Hair follicular keratinocyte (primary cell): Measurements from ENCODE around the gene FHOD1. TPM values are rescaled to one million over a fixed set of nuclear protein-coding genes. Genes with fewer than 3 reads are reported as not detected.

Experiments used
- total RNA-seq: library from RNA; depleted of rRNA; stranded (reverse); fragments of >200 nt; gene quantifications from 2 replicates; pipeline ENCODE4 v1.2.3, GENCODE V29; 2015

FHOD1 gene
- total RNA-seq: 24.1 and 35.0 TPM in 2 replicates

GRCh38 chr16:67247192-67248072 lies at the start of gene FHOD1:
FHOD1 (minus strand) TSS chr16:67247481; CDS start chr16:67247410, 71 bp downstream.

GRCh38 chr16:67279296-67280089 lies 32.2 kb upstream of the FHOD1 start, which contains the start of gene PLEKHG4:
PLEKHG4 (plus strand) TSS chr16:67279532; CDS start chr16:67280045, 513 bp downstream.

GRCh38 chr16:67248401-67249177 lies 1.3 kb upstream of the FHOD1 start, which contains the start of gene SLC9A5:
SLC9A5 (plus strand) TSS chr16:67248979; CDS start chr16:67249015, 36 bp downstream.

GRCh38 chr16:67226804-67227566 lies 20.3 kb downstream of the FHOD1 start, which contains the start of gene TMEM208:
TMEM208 (plus strand) TSS chr16:67227130; CDS start chr16:67227219, 89 bp downstream.

GRCh38 chr16:67199011-67199807 lies 48.1 kb downstream of the FHOD1 start, which contains the start of gene ELMO3:
ELMO3 (plus strand) TSS chr16:67199131; CDS start chr16:67199327, 196 bp downstream.

GRCh38 chr16:67191995-67192681 lies 55.1 kb downstream of the FHOD1 start, which contains the start of gene E2F4:
E2F4 (plus strand) TSS chr16:67192155; CDS start chr16:67192228, 73 bp downstream.

GRCh38 chr16:67190041-67190440 lies 57.2 kb downstream of the FHOD1 start, which contains the start of gene EXOC3L1:
EXOC3L1 (minus strand) TSS chr16:67190136; CDS start chr16:67189676, 460 bp downstream.

GRCh38 chr16:67183627-67184452 lies 63.4 kb downstream of the FHOD1 start, which contains the start of gene MATCAP1:
MATCAP1 (minus strand) TSS chr16:67183963; CDS start chr16:67180610, 3,353 bp downstream.

Other genes with a start within 250 kb of the FHOD1 start
- 48.2 and 64.0 TPM in 2 replicates for gene CBFB, start 218.3 kb downstream of the FHOD1 start, total RNA-seq
- 8.4 and 12.8 TPM in 2 replicates for gene PHAF1, start 137.5 kb downstream of the FHOD1 start, total RNA-seq
- 18.1 and 23.9 TPM in 2 replicates for gene B3GNT9, start 96.5 kb downstream of the FHOD1 start, total RNA-seq
- 34.4 and 39.5 TPM in 2 replicates for gene TRADD, start 87.6 kb downstream of the FHOD1 start, total RNA-seq
- gene FBXL8, start 87.5 kb downstream of the FHOD1 start, total RNA-seq: 11.3 and 12.1 TPM in 2 replicates
- gene HSF4, start 82.7 kb downstream of the FHOD1 start, total RNA-seq: 4.9 and 9.4 TPM in 2 replicates
- gene NOL3, start 76.9 kb downstream of the FHOD1 start, total RNA-seq: 24.8 and 31.0 TPM in 2 replicates
- gene MATCAP1, start 63.5 kb downstream of the FHOD1 start, total RNA-seq: 9.2 and 12.7 TPM in 2 replicates
- 0.08 TPM in 1 of 2 replicates, not detected in the other for gene EXOC3L1, start 57.3 kb downstream of the FHOD1 start, total RNA-seq
- 81.8 and 112 TPM in 2 replicates for gene E2F4, start 55.3 kb downstream of the FHOD1 start, total RNA-seq
- gene ELMO3, start 48.4 kb downstream of the FHOD1 start, total RNA-seq: 56.5 and 70.0 TPM in 2 replicates
- gene TMEM208, start 20.4 kb downstream of the FHOD1 start, total RNA-seq: 30.2 and 46.2 TPM in 2 replicates
- gene SLC9A5, start 1.5 kb upstream of the FHOD1 start, total RNA-seq: 0.65 and 1.2 TPM in 2 replicates
- 2.6 and 5.2 TPM in 2 replicates for gene PLEKHG4, start 32.1 kb upstream of the FHOD1 start, total RNA-seq
- not detected in 2 replicates for gene KCTD19, start 79.3 kb upstream of the FHOD1 start, total RNA-seq
- gene LRRC36, start 79.3 kb upstream of the FHOD1 start, total RNA-seq: 0.31 TPM in 1 of 2 replicates, not detected in the other
- not detected in 2 replicates for gene TPPP3, start 146.0 kb upstream of the FHOD1 start, total RNA-seq
- 4.4 and 6.2 TPM in 2 replicates for gene ZDHHC1, start 169.0 kb upstream of the FHOD1 start, total RNA-seq
- 0.23 TPM in 1 of 2 replicates, not detected in the other for gene HSD11B2, start 183.6 kb upstream of the FHOD1 start, total RNA-seq
- 87.6 and 98.5 TPM in 2 replicates for gene ATP6V0D1, start 233.7 kb upstream of the FHOD1 start, total RNA-seq
- gene AGRP, start 236.1 kb upstream of the FHOD1 start, total RNA-seq: not detected in 2 replicates